Measurements from ENCODE around the gene BACE1-AS.
"Not testable (repeated sequence)": the region's sequence is repeated elsewhere in the genome, so short reads cannot be mapped to it uniquely, and the experiment has no call there.

BACE1-AS gene

GRCh38 chr11:117290809-117291396 is at the start of gene BACE1-AS:
Gene BACE1-AS, plus strand, starts transcription at chr11:117291346.
- DNase-seq: no peak

GRCh38 chr11:117248341-117248740 is 42.8 kb upstream of the BACE1-AS start:
- DNase-seq: no peak

GRCh38 chr11:117249571-117249970 is 41.6 kb upstream of the BACE1-AS start:
- no peak for DNase-seq

GRCh38 chr11:117251506-117251905 is 39.6 kb upstream of the BACE1-AS start:
- no peak for DNase-seq

- no peak for DNase-seq
Observed at GRCh38 chr11:117255966-117256365, 35.2 kb upstream of the BACE1-AS start.

GRCh38 chr11:117256573-117256972 is 34.6 kb upstream of the BACE1-AS start:
- DNase-seq: no peak

GRCh38 chr11:117258576-117258975 is 32.6 kb upstream of the BACE1-AS start:
- DNase-seq: no peak

GRCh38 chr11:117259417-117259816 is 31.7 kb upstream of the BACE1-AS start:
- DNase-seq: no peak

- DNase-seq: not testable (repeated sequence)
Observed at GRCh38 chr11:117264624-117265323, 26.4 kb upstream of the BACE1-AS start.

- DNase-seq: no peak
Observed at GRCh38 chr11:117265745-117266144, 25.4 kb upstream of the BACE1-AS start.

GRCh38 chr11:117269856-117270255 is 21.3 kb upstream of the BACE1-AS start:
- no peak for DNase-seq

GRCh38 chr11:117271208-117271607 is 19.9 kb upstream of the BACE1-AS start:
- DNase-seq: no peak

- not testable (repeated sequence) for DNase-seq
Observed at GRCh38 chr11:117272175-117272574, 19.0 kb upstream of the BACE1-AS start.

GRCh38 chr11:117273550-117274289 is 17.4 kb upstream of the BACE1-AS start:
- DNase-seq: no peak

GRCh38 chr11:117278347-117278746 is 12.8 kb upstream of the BACE1-AS start:
- no peak for DNase-seq

- no peak for DNase-seq
Observed at GRCh38 chr11:117279711-117280376, 11.3 kb upstream of the BACE1-AS start.

GRCh38 chr11:117281159-117281558 is 10.0 kb upstream of the BACE1-AS start:
- DNase-seq: no peak

- no peak for DNase-seq
Observed at GRCh38 chr11:117281869-117282268, 9.3 kb upstream of the BACE1-AS start.

GRCh38 chr11:117282956-117283355 is 8.2 kb upstream of the BACE1-AS start:
- DNase-seq: no peak

GRCh38 chr11:117284053-117284452 is 7.1 kb upstream of the BACE1-AS start:
- DNase-seq: no peak

GRCh38 chr11:117286588-117286987 is 4.6 kb upstream of the BACE1-AS start:
- no peak for DNase-seq

GRCh38 chr11:117287668-117288067 is 3.5 kb upstream of the BACE1-AS start:
- no peak for DNase-seq

GRCh38 chr11:117289795-117290194 is 1.4 kb upstream of the BACE1-AS start:
- DNase-seq: no peak
